Fibroblast of pulmonary artery (primary cell): Measurements from ENCODE around the gene UST.

Experiments
- DNase-seq: peaks from one replicate; pipeline ENCODE4 v3.0.0-alpha.2; 2010; ENCODE audit warnings: low read depth
- H3K4me3 ChIP-seq: replicated peaks from 2 replicates; pipeline ENCODE4 v1.5.1; 2011; ENCODE audit warnings: low read depth, mild to moderate bottlenecking, control low read depth, low read length, moderate library complexity
- CTCF ChIP-seq: IDR thresholded peaks from 2 replicates; pipeline ENCODE4 v1.5.1; 2011; ENCODE audit warnings: mild to moderate bottlenecking, control low read depth, low read length, inconsistent platforms; ENCODE audit errors: missing control alignments

Gene UST

GRCh38 chr6:149046822-149047246 lies 300.0 kb downstream of the UST start:
- no peak overlapping the region for H3K4me3 ChIP-seq
- DNase-seq = no peak
- TF ChIP-seq CTCF = no peak

GRCh38 chr6:149049230-149049629 lies 302.4 kb downstream of the UST start:
- TF ChIP-seq CTCF = no peak
- peak; percentile 51 for DNase-seq

GRCh38 chr6:149050160-149050559 lies 303.3 kb downstream of the UST start:
- DNase-seq = no peak
- no peak for TF ChIP-seq CTCF
- no peak overlapping the region for H3K4me3 ChIP-seq

More at GRCh38 chr6:149049230-149049629, 302.4 kb downstream of the UST start:
- H3K4me3 ChIP-seq = no peak overlapping the region

GRCh38 chr6:149052350-149053106 lies 305.7 kb downstream of the UST start:
- DNase-seq = no peak
- no peak for TF ChIP-seq CTCF
- H3K4me3 ChIP-seq = no peak overlapping the region

GRCh38 chr6:149053848-149054558 lies 307.2 kb downstream of the UST start:
- H3K4me3 ChIP-seq = no peak overlapping the region
- no peak for DNase-seq
- no peak for TF ChIP-seq CTCF

GRCh38 chr6:149054559-149055194 lies 307.8 kb downstream of the UST start:
- DNase-seq = no peak
- no peak overlapping the region for H3K4me3 ChIP-seq
- TF ChIP-seq CTCF = no peak
